ENCODE measurements around the gene NDUFAF2.

NDUFAF2 gene

DNA sequence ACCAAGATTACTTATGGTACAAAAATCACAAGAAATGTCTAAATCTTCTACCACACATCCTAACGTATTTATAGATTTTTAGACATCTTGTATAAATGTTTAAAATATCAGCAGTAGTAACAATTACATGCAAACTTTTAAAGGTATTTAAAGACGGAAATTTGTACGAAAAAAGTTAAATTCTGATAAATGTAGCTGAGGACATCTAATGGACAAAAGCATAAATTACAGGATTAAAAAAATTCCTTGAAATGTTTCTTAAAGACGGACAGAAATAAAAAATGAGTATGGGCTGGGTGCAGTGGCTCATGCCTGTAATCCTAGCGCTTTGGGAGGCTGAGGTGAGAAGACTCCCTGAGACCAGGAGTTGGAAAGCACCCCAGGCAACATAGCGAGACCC, 16.0 kb upstream of the NDUFAF2 start:
- no peak overlapping the region for H3K4me3 ChIP-seq (ENCODE audit: low read depth, low read length)
- TF ChIP-seq, protein P1, sequence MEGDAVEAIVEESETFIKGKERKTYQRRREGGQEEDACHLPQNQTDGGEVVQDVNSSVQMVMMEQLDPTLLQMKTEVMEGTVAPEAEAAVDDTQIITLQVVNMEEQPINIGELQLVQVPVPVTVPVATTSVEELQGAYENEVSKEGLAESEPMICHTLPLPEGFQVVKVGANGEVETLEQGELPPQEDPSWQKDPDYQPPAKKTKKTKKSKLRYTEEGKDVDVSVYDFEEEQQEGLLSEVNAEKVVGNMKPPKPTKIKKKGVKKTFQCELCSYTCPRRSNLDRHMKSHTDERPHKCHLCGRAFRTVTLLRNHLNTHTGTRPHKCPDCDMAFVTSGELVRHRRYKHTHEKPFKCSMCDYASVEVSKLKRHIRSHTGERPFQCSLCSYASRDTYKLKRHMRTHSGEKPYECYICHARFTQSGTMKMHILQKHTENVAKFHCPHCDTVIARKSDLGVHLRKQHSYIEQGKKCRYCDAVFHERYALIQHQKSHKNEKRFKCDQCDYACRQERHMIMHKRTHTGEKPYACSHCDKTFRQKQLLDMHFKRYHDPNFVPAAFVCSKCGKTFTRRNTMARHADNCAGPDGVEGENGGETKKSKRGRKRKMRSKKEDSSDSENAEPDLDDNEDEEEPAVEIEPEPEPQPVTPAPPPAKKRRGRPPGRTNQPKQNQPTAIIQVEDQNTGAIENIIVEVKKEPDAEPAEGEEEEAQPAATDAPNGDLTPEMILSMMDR (IDR thresholded peaks at IDR 0.05; ENCODE audit: insufficient read depth, low read depth, low read length, missing control alignments): no peak
- no peak for DNase-seq (ENCODE audit: low read depth)

DNA sequence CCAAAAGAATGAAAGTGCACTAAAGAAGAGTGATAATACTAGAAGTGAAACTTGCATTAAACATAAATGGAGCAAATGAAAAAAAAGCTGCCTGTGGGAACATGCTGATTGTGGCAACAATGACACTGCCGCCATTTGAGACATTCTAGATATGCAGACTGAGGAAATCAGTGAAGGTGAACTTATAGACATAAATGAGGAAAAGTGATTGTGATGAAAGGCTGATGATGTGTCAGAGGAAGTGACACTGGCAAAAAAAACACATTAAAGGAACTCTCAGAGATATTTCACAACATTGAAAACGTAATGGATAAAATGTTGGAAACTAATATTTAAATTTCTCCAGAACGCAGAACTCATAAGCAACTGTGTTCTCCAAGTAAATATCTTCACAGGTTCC, 1.4 kb upstream of the NDUFAF2 start:
- TF ChIP-seq, protein P1 (IDR thresholded peaks at IDR 0.05; ENCODE audit: insufficient read depth, low read depth, low read length, missing control alignments): no peak
- H3K4me3 ChIP-seq (ENCODE audit: low read depth, low read length): peak overlapping the region; percentile 98
- DNase-seq (ENCODE audit: low read depth): no peak

DNA sequence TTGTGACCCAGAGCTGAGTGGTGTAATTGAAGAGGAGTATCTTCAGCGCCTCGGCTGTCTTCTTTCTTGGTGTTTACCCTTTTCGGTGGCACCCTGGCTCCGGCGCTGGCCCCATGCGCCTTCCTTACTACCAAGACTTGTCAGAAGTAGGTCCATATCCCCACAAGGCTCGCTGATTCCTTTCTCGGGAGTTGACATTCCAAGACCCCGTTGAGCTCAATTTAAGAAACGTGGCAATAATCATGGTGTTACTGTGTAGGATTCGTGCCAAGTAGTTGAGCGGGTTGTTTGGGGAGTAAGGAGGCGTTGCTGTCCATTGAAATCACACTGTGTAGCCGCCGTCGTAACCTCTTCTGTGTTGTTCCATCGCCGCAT, 795 bp downstream of the NDUFAF2 start:
- H3K4me3 ChIP-seq (ENCODE audit: low read depth, low read length): peak overlapping the region; percentile 98
- TF ChIP-seq, protein P1 (IDR thresholded peaks at IDR 0.05; ENCODE audit: insufficient read depth, low read depth, low read length, missing control alignments): no peak
- DNase-seq (ENCODE audit: low read depth): no peak

DNA sequence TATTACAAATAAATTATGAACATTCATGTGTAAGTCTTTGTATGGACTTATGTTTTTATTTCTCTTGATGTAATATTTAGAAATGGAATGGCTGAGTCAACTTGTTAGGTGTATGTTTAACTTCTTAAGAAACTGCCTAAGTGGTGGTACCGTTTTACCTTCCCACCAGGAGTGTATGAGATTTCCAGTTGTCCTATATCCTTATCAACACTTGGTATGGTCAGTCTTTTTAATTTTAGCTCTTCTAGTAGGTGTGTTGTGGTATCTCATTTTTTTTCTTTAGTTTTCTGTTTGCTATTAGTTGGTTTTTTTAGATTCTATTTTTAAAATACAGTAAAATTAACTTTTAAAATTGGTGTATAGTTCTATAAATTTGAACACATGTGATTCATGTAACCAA, 3.7 kb downstream of the NDUFAF2 start:
- TF ChIP-seq, protein P1 (IDR thresholded peaks at IDR 0.05; ENCODE audit: insufficient read depth, low read depth, low read length, missing control alignments): no peak

DNA sequence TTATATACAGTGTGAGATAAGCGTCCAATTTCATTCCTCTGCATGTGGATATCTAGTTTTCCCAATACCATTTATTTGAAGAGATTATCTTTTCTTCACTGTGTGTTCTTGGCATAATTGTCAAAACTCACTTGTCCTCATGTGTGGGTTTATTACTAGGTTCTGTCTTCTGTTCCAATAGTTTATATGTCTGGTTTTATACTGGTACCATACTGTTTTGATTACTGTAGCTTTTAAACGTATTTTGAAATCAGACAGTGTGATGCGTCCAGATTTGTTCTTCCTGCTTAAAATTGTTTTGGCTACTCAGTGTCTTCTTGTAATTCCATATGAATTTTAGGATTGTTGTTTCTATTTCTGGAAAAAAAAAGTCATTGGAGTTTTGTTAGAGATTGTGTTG, 10.2 kb downstream of the NDUFAF2 start:
- DNase-seq (ENCODE audit: low read depth): no peak
- no peak overlapping the region for H3K4me3 ChIP-seq (ENCODE audit: low read depth, low read length)
- TF ChIP-seq, protein P1 (IDR thresholded peaks at IDR 0.05; ENCODE audit: insufficient read depth, low read depth, low read length, missing control alignments): no peak

More for the DNA sequence above, 3.7 kb downstream of the NDUFAF2 start:
- DNase-seq (ENCODE audit: low read depth): no peak
- H3K4me3 ChIP-seq (ENCODE audit: low read depth, low read length): no peak overlapping the region

DNA sequence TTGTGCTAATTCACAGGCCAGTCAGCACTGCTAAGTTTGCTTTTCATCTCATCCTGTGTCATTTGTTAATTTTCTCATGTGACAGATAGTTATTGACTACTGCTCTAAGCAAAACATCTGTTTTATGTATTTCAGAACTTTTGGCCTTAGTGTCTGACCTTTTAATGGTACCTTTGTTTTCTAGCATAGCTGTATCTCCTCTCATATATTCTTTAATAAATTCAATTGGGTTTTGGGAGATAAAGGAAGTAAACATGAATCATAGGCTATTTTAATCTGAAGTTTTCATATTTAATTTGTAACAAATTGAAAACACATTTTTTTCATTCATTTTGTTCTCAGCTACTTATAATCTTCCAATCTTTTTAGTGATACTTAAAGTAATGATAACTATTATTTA, 13.1 kb downstream of the NDUFAF2 start:
- no peak overlapping the region for H3K4me3 ChIP-seq (ENCODE audit: low read depth, low read length)
- no peak for DNase-seq (ENCODE audit: low read depth)
- TF ChIP-seq, protein P1 (IDR thresholded peaks at IDR 0.05; ENCODE audit: insufficient read depth, low read depth, low read length, missing control alignments): no peak

DNA sequence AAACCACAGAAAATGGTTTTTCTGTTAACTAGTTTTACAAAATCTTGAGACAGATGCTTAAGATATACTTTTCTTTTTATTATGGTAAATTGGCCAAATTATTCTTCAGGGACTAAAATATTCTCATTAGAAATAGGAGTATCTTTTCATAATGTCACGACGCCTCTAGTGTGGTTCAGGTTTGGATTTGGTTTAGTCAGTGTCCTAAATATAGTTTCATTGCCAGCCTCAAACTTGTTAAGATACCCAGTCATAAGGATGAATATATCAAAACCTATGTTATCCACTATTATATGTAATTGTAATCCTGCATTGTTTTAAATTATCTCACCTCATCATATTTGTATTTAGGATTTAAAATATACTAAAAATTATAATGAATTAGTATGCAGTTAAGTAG, 13.7 kb downstream of the NDUFAF2 start:
- DNase-seq (ENCODE audit: low read depth): no peak
- TF ChIP-seq, protein P1 (IDR thresholded peaks at IDR 0.05; ENCODE audit: insufficient read depth, low read depth, low read length, missing control alignments): no peak
- H3K4me3 ChIP-seq (ENCODE audit: low read depth, low read length): no peak overlapping the region

All from GM12865 (cell line).